ENCODE results near the gene CXXC5. TPM values are rescaled to one million over a fixed set of nuclear protein-coding genes. Genes with fewer than 3 reads are reported as not detected.

Gene CXXC5
- total and polyA plus RNA-seq, 8 donors: 18.3 to 101 (median 26.5) TPM

GRCh38 chr5:139676406-139676805, 28.3 kb downstream of the CXXC5 start:
- WGBS, 5 donors: 42 to 65% (median 56%) methylated on average over 1 to 3 of the region's 3 CpGs
- Histone ChIP-seq H3K27ac (peak overlapping the region in 4 of 5 donors; percentile 66 to 80 (median 72)), H3K27me3 (no peaks in the 10 kb centered on the region), H3K4me1 (peaks cover 41 to 83% (median 62%) of the 10 kb centered on the region in 4 donors), H3K4me3 (no peak overlapping the region), H3K9me3 (no peaks in the 10 kb centered on the region), H3K36me3 (peaks cover 11 to 18% (median 17%) of the 10 kb centered on the region in 4 donors)
- TF ChIP-seq POLR2AphosphoS5 (IDR thresholded peaks at IDR 0.05): no peak
- TF ChIP-seq EP300 (IDR thresholded peaks at IDR 0.05): no peak
- TF ChIP-seq CTCF (IDR thresholded peaks at IDR 0.05): no peak
- no peak for TF ChIP-seq POLR2A (IDR thresholded peaks at IDR 0.05)
- peak in 1 of 2 donors; percentile 39 for DNase-seq
- intact Hi-C loops (cut with DNase I; ENCODE audit: low total_unique reads): no loop called here

- Histone ChIP-seq H3K4me1 (peaks cover 34 to 75% (median 55%) of the 10 kb centered on the region in 4 donors), H3K27ac (peak overlapping the region; percentile 9 to 80 (median 69)), H3K4me3 (peak overlapping the region in 2 of 4 donors; percentile 13 to 31), H3K27me3 (no peaks in the 10 kb centered on the region), H3K36me3 (peaks cover 18 to 25% (median 24%) of the 10 kb centered on the region in 4 donors), H3K9me3 (no peaks in the 10 kb centered on the region)
- 30 to 58% (median 43%) methylated on average over 29 of the region's 29 CpGs for WGBS, 5 donors
- DNase-seq: peak in 1 of 2 donors; percentile 86
- intact Hi-C loops (cut with DNase I; ENCODE audit: low total_unique reads): no loop called here
- TF ChIP-seq POLR2A (IDR thresholded peaks at IDR 0.05): no peak
- TF ChIP-seq POLR2AphosphoS5 (IDR thresholded peaks at IDR 0.05): no peak
- no peak for TF ChIP-seq EP300 (IDR thresholded peaks at IDR 0.05)
- no peak for TF ChIP-seq CTCF (IDR thresholded peaks at IDR 0.05)
Observed at GRCh38 chr5:139676951-139677735, 29.0 kb downstream of the CXXC5 start.

GRCh38 chr5:139677736-139678613, 29.8 kb downstream of the CXXC5 start:
- peaks cover 23 to 34% (median 31%) of the 10 kb centered on the region in 4 donors for H3K36me3 ChIP-seq
- WGBS, 5 donors: 35 to 50% (median 36%) methylated on average over 21 to 22 of the region's 22 CpGs
- H3K4me1 ChIP-seq: peaks cover 30 to 67% (median 51%) of the 10 kb centered on the region in 4 donors
- no peak for TF ChIP-seq POLR2AphosphoS5 (IDR thresholded peaks at IDR 0.05)
- H3K9me3 ChIP-seq: no peaks in the 10 kb centered on the region
- no peaks in the 10 kb centered on the region for H3K27me3 ChIP-seq
- peak overlapping the region in 4 of 5 donors; percentile 66 to 80 (median 72) for H3K27ac ChIP-seq
- peak; percentile 72 to 91 for DNase-seq
- intact Hi-C loops (cut with DNase I; ENCODE audit: low total_unique reads): no loop called here
- H3K4me3 ChIP-seq: no peak overlapping the region

- TF ChIP-seq POLR2AphosphoS5 (IDR thresholded peaks at IDR 0.05) (no peak), POLR2A (IDR thresholded peaks at IDR 0.05) (no peak), EP300 (IDR thresholded peaks at IDR 0.05) (no peak), CTCF (IDR thresholded peaks at IDR 0.05) (no peak)
- H3K9me3 ChIP-seq: no peaks in the 10 kb centered on the region
- peaks cover 23 to 44% (median 42%) of the 10 kb centered on the region in 4 donors for H3K36me3 ChIP-seq
- H3K27me3 ChIP-seq: no peaks in the 10 kb centered on the region
- peak overlapping the region in 4 of 5 donors; percentile 66 to 80 (median 72) for H3K27ac ChIP-seq
- peaks cover 30 to 58% (median 44%) of the 10 kb centered on the region in 4 donors for H3K4me1 ChIP-seq
- intact Hi-C loops (cut with DNase I; ENCODE audit: low total_unique reads): no loop called here
- peak in 1 of 2 donors; percentile 44 for DNase-seq
- no peak overlapping the region for H3K4me3 ChIP-seq
- WGBS, 5 donors: 70 to 85% (median 79%) methylated on average over 14 to 17 of the region's 17 CpGs
Observed at GRCh38 chr5:139678751-139679750, 30.9 kb downstream of the CXXC5 start.
